RPMI7951 (cell line): ENCODE results near the gene FSD2. TPM values are rescaled to one million over a fixed set of nuclear protein-coding genes. Genes with fewer than 3 reads are reported as not detected.

ENCODE experiments used
- DNase-seq: peaks from one replicate; pipeline ENCODE4 v3.0.0-alpha.2; 2012; ENCODE audit warnings: low read depth
- total RNA-seq: library from RNA; depleted of rRNA; stranded (reverse); fragments of >200 nt; shearing (Covaris generic); gene quantifications from 2 replicates; pipeline ENCODE4 v1.2.3, GENCODE V29; 2014; rRNA removed

The FSD2 gene, protein sequence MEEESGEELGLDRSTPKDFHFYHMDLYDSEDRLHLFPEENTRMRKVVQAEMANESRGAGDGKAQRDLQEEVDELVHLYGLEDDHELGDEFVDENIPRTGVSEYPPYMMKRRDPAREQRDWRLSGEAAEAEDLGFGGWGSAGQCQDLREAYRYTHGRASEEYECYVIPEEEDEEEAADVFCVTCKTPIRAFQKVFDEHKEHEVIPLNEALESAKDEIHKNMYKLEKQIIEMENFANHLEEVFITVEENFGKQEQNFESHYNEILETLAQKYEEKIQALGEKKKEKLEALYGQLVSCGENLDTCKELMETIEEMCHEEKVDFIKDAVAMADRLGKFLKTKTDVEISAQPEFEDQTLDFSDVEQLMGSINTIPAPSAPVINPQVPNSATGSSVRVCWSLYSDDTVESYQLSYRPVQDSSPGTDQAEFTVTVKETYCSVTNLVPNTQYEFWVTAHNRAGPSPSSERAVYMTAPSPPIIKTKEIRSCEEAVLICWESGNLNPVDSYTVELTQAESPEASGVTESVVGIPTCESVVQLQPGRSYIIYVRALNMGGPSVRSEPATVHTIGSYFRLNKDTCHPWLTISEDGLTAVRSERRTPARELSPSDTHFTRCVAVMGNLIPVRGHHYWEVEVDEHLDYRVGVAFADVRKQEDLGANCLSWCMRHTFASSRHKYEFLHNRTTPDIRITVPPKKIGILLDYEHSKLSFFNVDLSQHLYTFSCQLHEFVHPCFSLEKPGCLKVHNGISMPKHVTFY
- not detected in 2 replicates for total RNA-seq

DNA sequence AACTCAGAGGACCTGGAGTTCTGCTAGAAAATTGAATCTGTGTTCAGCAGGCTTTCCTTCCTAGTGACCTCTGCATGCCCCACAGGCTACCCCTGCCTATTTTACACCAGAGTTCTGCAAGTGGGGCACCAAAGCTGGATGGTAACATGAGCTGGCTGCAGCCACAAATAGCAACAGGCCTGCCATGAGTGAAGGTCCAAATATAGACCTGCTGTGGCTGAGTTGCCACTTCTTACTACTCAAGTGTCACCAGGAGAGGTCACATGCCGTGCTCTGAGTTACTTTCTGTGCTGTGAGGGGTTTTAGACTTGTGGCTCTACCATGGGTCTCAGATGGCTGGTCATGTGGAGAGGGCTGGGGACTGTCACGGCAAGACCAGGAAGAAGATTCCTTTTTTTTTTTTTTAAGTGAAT, at the start of gene FSD2:
FSD2 (minus strand) TSS at position 76 of the 413 bp plus-strand sequence. CDS start 18,679 bp downstream, outside the sequence.
- peak; percentile 18 for DNase-seq

DNA sequence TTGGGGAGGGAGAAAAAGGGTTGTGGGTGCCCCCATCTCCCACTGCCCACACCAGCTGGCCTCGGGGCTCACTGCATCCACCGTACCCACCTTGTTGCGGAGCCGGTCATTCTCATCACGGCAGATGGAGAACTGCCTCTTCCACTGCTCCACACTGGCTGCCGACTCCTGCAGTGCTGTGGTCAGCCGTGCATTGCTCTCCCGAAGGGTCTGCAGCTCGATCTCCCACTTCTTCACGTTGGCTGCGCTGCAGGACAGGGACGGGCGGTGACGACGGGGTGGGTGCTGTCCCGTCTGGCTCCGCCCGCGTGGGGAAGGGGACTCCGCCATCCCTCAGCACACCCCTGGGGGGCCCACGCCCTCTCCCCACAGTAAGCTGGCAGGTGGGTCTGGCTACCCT, 48.7 kb upstream of the FSD2 start:
- no peak for DNase-seq

DNA sequence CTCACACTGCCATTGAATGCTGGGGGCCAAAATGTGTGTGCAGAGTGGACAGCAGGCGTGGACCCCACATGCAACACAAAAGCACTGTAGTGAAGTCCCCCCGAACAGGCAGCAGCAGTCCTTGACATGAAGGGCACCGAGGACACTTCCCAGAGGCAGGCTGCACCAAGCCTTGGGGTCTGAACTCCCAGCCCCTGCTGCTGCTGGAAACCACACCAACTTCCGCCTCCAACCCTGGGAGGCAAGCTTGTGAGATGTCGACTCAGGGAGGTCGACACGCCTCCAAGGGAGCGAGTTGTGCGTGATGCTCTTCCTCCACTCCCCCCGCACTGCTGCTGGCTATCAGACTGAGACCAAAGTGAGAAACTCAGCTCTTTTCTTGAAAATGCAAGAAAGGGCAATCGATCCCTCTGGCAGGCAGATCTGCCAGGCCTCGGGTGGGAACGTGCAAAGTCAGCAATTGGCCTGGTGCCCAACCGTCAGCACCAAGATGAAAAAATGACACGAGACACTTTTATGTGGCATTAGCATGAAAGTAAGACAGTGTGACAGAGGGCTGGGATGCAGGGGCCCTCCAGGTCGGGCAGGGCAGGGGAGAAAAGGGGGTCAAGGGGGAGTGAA, 47.2 kb upstream of the FSD2 start:
- no peak for DNase-seq

DNA sequence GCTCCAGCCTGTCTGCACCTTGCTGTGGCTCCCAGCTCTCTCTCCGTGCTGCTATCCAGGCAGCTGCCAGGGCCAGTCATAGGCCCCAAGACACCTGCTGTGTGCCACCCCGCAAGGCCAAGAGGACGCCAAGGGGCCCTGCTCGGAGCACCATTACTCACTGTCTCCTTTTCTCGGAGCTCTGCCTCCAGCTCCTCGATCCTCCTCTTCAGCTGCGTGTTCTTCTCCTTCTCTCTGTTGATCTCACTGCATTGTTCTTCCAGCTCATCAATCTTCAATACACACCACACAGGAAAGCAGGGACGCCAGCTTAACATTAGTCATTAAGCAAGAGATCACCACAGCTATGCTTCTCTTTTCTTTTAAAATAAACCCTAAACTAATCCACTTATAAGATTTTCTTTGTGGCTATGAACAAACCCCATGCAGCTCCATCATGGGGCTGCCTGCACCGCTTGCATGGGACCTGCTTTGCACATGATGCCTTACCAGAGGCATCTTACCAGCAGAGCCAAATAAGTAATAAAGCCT, 46.2 kb upstream of the FSD2 start:
- DNase-seq, result peak; percentile 10

DNA sequence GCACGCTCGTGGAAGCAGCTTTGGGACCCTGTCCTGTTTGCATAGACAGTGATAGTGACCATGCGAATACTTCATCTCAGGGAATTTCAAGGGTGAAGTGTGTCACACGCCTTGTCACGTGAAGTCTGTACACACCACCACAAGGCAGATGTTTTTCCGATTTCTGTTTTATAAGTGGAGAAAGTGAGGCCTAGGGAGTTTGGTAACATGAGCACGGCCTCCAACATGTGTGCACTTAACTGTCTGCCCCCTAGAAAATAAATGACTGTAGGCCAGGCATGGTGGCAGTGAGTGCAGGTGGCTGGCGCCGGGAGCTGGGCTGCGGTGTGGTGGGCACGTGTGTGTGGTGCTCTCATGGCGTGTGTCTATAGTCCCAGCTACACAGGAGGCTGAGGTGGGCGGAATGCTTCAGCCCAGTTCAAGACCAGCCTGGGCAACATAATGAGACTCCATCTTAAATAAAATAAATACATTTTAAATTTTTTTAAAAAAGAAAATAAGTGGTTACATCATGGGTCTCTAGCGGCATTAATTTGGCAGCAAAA, 45.5 kb upstream of the FSD2 start:
- no peak for DNase-seq

DNA sequence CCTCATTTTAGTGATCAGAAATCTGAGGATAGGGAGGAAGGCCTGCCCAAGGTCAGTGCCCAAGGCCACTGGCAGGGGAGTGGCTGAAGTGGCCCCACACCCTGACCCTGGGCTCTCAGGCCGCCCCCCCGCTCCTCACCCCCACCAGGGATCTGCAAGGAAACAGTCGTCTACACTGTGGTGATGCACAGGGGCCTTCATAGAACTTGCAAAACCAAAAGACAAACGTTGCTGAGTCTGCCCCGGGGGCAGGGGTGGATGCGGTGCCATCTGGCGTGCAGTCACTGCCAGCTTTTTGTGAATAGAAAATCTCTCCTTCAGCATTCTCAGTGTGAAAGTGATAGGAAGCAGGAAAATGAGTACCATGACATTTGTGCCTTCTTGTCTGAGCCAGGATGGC, 44.9 kb upstream of the FSD2 start:
- peak; percentile 76 for DNase-seq

DNA sequence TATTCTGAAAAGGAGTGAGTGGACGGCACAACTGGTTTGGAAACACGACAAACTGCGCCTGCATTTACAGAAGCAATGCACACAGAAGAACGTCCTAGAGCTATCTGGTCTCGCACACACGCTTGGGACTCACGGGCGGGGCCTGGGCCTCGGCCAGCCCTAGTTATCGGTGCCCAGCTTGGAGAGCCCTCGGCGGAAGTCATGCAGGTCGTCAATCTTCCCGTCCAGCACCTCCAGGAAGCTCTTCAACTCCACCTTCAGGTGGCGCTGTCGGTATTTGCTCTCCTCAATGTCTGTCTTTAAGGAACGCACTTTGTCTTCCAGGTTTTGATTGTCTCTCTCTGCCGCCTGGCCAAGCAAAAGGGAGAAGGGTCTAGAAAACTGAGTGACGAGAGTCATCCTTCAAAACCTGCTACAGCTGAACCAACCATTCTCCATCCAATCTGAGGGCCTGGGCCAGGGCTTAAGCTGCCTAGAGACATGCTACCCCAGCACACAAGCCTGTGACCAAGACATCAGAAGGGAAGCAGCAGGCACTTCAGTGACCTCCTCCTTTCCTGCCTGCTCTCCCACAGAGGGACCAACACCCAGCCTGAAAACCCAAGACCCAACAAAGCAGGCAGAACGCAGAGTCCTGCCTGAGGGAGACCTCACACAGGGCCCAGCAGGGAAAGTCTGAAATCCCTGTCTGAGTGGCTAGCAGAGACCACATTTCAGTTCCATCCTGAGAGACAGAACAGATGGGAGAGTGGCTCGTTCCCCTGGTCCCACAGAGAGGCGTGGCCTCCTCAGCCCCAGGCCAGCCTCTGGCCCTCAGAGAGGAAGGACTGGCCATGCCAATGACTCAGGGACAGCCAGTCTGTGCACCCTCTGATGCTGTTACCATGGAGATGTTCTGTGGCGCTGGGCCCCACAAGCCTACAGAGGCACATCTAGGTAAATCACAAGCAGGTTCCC, 44.0 kb upstream of the FSD2 start:
- peak; percentile 82 for DNase-seq

DNA sequence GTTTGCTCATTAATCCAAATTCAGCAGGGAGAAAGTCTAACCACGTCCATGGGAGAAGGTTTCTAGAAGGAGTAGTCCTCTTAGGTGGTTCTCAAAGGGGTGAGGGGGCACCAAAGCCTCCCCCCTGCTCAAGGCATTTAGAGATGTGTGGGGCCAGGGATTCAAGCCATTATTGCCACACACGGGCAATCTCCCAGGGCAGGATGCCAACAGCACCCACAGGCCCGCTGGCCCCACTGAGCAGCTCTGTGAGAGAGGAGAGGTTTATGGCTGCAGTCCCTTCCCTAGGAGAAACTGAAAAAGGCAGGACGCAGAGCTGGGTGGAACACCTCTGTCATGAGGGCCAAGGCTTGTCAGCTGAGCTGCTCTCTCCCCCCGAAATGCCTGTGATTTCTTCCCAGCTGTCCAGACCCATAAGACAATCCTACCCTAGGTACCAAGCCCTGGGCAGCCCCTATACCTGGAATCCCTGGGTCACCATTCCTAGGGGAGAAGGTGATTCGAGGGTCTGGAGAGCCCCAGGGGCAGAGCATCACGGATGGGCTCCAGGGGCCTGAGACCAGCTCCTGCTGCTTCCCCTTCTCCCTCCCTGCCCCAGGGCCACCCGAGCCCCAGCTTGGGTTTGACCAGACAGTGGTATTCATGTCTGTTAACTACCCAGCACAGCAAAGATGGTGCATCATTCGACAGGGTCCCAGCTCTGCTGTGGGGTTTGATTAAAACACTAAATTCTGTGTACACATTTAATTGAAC, 42.5 kb upstream of the FSD2 start:
- no peak for DNase-seq

DNA sequence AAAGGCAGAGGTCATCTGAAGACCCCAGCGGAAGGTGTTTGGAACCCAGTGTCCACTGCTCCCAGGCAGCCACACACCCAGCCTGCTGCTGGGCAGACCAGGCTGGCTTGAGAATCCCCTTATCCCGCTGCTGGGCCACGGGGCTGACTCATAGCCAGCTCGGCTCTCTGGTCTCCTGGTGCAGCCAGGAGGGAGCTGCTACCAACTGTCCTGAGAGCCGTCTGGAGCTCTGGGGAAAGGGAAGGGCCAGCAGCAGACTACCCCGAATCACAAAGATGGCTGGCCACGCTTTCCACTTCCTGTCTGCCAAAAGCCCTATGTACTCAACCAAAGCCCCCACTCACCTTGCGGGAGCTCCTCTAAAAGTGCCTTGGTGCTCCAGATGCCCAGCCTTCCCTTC, 41.8 kb upstream of the FSD2 start:
- peak; percentile 36 for DNase-seq

DNA sequence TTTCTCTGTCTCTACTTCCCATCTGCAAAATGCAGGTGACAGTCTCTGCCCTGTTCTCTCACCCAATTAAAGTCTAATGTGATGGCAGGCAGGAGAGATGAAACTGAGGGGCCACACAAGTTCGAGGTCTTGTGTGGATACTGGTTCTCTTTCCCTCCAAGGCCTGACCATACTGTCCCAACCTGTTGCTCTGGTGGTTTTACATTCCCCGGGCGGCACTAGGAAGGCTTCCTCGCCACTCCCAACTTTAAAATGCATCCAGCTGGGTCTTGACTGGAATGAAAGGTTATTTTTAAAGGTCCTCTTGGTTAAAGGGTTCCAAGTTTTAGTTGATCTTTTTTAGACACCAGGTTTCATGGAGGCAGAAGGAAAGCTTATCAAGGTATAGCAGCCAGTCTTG, 40.8 kb upstream of the FSD2 start:
- no peak for DNase-seq

DNA sequence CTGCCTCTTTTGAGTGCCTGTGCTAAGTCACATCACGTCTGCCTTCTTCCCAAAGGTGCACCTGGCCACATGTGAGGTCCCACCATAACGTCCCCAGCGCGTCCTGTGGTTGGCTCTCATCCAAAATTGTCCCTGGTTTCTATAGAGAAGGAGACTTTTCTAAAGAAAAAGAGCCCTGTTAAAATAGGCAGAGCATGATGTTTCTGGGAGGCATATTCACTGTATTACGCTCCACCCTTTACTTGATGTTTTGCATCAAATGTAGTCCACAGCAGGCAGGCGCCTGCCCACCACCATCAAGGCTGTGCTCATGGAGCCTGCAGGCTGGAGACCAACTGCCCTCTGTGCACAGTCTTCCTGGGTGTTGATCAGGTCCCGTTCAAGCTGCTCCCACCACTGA, 39.8 kb upstream of the FSD2 start:
- DNase-seq, result no peak

DNA sequence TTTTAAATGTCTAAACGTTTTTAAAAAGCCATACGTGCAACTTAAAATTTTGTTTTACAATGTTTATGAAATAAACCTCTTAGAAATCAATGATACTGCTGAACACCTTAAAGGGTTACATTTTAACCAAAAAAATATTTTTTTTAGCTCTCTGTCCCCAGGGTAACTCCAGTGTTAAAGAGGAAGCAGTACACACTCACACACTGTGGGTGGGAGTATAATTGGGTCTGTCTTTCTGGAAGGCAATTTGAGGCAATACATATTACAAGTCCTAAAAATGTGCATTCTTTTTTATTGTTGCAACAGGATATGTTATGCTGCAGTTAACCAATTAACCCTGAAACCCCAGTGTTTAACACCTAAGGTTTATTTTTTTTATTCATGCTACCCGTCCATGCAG, 37.7 kb upstream of the FSD2 start:
- no peak for DNase-seq

DNA sequence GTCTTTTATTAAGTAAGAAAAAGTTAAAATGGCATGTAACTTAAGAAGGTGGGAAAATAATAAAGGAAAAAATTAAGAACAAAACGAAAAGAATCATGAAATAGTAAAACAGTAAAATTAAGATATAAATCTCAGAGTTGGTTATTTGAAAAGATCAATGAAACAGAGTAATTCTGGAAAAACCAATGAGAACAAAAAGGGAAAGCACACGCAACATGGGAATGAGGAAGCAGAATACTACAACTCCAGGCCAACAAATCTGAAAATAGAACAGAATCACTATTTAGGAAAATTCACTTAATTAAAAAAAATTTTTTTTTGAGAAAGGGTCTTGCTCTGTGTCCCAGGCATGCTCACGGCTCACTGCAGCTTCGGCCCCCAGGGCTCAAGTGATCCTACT, 34.3 kb upstream of the FSD2 start:
- no peak for DNase-seq

DNA sequence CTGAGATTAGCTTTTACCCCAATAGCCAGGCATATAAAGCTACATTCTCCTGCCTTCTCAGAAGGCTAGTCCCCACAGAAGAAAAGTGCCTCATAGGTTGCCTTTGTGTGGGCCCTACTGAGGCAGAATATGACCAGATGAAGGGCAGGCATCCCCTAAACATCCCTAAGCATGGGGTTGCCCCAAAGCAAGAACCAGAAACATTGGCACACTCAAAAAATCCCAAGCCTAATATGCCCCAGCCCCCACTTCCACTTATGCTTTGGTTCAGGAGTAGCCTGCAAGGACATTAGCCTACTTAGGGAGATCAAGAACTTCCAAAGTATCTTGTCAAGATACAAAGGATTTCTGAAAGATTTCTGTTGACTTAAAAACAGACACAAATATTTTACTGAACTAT, 33.3 kb upstream of the FSD2 start:
- DNase-seq, result no peak

DNA sequence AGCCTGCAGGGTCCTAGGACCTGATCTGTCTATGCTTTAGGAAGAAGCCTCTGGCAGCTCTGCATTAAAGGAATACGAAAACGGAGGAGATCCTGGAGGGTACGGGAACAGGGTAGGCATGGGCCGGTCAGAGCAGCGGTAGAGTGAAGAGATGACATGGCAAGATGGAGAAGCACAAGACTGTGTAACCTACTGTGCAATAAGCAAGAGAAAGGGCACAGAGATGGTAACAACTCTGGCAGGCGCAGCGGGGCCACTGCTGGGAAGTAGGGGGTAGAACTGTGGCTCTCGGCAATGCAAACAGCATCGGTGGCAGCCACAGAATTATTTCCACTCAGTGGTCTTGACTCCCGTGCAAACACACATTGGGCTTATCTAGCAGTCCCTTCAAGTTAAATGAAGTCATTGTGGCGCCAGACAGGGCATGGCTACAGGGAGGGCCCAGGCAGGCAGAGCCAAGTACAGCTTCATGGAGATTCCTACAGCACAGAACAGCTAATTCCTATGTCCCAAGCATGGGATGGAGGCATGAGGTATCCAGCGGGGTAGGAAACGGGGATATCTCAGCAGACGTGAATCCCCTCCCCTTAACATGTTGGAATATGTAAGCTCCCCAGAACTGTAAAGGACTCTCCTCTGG, 32.3 kb upstream of the FSD2 start:
- DNase-seq, result no peak

DNA sequence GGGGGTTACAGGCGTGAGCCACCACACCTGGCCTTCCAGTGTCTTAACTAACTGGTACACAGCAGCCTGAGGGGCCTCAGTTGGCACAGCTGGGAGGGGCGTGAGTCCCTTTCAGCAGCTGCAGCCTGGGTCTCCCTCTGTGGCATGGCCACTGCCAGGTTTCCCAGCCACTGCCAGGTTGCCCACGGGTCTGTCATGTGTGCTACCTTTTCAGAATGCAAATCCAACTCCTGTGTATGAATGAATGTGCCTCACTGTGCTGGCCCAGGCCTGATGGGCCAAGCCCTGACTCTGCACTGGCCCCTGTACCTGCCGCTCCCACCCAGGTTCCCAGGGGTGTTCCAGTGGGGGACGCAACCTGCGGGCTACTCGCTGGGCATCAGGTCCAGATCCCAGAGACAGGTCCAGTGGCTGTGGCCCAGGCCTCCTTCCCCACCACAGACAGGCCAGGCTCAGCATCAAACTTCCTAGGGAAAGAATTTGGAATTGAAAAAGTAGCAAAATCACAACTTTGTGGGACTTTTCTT, 29.6 kb upstream of the FSD2 start:
- DNase-seq, result no peak

DNA sequence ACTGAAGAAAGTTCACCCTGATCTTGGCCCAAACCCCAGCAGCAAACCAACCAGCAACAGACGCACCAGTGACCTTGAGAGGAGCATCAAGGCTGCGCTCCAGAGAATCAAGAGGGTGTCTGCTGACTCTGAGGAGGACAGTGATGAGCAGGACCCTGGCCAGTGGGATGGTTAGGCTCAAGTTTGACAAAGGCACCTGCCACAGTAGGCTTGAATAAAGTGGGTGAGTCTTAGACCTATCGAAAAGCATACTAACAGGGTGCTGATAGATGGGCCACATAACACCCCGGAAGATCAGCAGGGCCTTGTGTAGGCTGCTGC, 27.5 kb upstream of the FSD2 start:
- no peak for DNase-seq

DNA sequence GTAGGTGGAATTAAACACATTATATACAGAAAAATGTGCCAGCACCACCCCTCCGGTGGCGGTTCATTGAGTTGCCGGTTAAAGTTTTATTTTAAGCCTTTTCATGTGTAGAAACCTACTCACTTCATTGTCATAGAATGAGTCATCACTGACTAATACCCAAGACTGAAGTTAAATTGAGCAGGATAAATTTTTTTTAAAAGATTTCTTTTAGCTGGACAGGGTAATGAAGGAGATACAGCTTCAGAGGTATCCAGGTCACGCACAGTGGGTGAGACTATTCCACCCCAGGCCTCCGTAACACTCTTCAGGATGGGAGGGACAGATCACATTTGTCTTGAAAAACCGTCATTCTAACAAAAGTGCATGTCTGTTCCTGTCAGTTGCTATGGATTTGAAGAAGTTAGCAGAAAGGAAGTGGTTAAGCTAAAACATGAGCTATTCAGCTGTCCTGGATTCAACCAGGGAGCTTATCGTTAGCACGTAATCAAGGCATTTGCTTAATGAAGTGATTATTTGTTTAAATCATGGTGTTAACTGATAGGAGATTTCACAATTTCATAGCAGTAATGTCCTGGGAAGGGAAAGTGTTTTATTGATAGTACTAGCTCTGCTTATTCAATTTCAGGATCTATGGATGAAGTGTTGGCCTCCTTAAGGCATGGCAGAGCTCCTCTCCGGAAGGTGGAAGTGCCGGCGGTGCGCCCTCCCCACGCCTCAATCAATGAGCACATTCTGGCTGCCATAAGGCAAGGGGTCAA, 26.9 kb upstream of the FSD2 start:
- DNase-seq, result peak; percentile 93
